Measurements from ENCODE around the gene GJB3.
"Not testable (repeated sequence)": the region's sequence is repeated elsewhere in the genome, so short reads cannot be mapped to it uniquely, and the experiment has no call there.

DNA sequence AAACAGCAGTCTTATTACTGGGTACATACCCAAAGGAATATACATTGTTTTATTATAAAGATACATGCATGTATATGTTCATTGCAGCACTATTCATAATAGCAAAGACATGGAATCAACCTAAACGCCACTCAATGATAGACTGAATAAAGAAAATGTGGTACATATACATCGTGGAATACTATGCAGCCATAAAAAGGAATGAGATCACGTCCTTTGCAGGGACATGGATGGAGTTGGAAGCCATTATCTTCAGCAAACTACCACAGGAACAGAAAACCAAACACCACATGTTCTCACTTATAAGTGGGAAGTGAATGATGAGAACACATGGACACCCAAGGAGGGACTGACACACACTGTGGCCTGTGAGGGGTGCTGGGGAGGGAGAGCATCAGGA is 29.8 kb downstream of the GJB3 start:
- TF ChIP-seq CTCF, POLR2A (IDR thresholded peaks at IDR 0.05): not testable (repeated sequence)
